T-helper 1 cell (primary cell): ENCODE data around the gene ASB9.
"Not testable (repeated sequence)": the region's sequence is repeated elsewhere in the genome, so short reads cannot be mapped to it uniquely, and the experiment has no call there.

Experiments used
- DNase-seq, 5 donors: peaks; one replicate each; pipeline ENCODE4 v3.0.0-alpha.2; 2012 to 2020
- total RNA-seq, 4 donors: gene quantifications; one replicate each; lab custom pipeline; 2026; lab: John Stamatoyannopoulos, UW

The ASB9 gene
- 0.24 to 0.54 (median 0.42) reads per million in 4 donors for total RNA-seq

DNA sequence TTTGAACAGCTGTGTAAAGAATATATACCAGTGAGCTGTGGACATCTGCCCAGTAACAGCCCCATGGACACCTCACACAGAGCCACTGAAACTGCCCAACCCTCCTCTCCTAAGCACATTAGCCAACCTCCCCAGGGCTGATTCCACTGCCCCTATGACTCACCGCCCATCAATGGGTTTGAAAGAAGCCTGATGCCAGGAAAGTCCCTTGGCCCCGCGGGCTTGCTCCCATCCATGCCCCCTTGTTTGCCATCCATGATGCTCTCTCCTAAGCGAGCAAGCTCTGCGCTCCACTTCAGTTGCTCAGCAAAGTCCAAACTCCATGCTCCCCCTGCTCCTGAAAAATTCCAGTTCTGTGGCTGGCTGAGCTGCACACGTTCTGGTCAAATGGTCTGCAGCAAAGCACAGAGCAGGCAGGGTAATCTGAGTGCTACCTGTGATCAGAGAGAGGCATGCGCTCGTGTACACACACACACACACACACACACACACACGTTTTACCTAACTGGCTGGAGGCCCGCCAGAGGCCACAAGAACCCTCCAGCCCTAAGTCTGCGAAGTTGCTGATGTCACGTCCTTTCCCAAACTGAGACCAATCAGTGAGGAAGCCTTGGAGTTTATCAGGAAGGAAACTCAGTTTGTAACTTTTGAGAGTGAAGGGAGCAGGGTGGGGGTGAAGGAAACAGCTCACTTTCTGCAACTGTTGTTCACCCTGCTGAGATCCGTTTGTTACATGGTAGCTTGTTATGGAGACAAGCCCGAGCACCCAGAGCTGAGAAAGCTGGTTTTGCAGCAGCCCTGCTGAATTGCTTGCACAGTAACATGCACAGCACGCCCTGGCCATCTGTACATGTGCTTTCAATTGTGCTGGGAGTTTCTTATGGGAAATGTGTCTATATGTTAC lies at the start of gene ASB9:
Gene ASB9 (minus strand): TSS at position 466 of the 904 bp plus-strand sequence. CDS start 209 bp downstream, at position 257.
- DNase-seq, result peak in 1 of 5 donors; percentile 26

GRCh38 chrX:15319075-15319474 lies 49.2 kb upstream of the ASB9 start:
- no peak for DNase-seq

DNA sequence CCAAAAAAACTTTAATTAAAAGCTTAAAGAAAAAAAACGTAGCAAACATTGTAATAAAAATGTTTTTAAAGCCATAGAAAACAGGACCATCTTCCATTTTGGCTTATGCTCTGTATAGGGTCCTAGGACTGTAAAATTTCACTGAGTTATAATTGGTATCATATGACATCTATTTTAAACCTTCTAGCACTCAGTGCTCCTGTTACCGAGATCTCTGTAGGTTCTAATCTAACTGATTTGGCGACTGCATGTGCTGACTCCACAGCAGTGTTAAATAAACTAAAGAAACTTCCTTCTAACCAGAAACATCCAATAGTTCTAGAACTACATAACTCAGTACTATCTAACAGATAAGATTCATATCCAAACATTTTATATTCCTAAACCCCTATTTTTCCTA lies 45.6 kb upstream of the ASB9 start, which contains the start of gene ASB11:
Gene ASB11 (minus strand): TSS at position 132 of the 400 bp plus-strand sequence. CDS start 35 bp downstream, at position 97.
- no peak for DNase-seq

GRCh38 chrX:15314472-15314871 lies 44.6 kb upstream of the ASB9 start:
- DNase-seq, result no peak

GRCh38 chrX:15311119-15311518 lies 41.2 kb upstream of the ASB9 start:
- DNase-seq, result no peak

GRCh38 chrX:15310117-15310516 lies 40.2 kb upstream of the ASB9 start:
- no peak for DNase-seq

- not testable (repeated sequence) for DNase-seq
Measured at GRCh38 chrX:15305899-15306298, 36.0 kb upstream of the ASB9 start.

DNA sequence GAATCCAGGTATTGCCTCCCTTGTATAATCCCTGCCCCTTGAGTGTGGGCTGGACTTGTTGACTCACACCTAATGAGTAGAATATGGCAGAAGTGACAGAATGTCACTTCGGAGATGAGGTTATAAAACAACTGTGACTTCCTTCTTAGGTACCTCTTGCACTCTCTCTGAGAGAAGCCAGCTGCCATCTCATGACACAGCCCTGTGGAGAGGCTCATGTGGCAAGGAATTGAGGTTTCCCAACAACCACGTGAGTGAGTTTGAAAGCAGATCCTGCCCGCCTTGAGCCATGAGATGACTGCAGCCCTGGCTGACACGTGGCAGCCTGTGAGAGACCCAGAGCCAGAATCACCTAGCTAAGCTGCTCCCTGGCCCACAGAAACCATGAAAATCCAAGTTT lies 32.0 kb upstream of the ASB9 start:
- DNase-seq, result peak in 1 of 5 donors; percentile 26

GRCh38 chrX:15299941-15300851 lies 30.3 kb upstream of the ASB9 start:
- no peak for DNase-seq

GRCh38 chrX:15298780-15299179 lies 28.9 kb upstream of the ASB9 start:
- no peak for DNase-seq

DNA sequence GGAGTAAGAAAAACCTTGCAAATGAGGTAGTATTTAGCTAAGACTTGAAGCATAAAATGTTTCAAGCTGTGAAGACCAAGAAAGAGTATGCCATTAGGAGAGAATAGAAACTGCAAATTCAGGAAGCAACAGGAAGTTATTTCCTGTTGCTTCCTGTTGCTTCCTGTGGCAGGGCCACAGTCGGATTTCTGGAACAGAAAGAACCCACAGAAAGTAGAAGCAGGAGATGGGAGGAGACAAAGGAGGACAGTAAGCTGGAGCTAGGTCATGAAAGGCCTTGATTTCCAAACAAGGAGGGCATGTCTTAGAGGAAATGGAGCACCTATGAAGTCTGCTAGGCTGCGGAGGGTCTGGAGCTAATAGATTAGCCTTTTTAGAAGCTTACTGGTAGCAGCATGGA lies 28.3 kb upstream of the ASB9 start:
- DNase-seq, result no peak

GRCh38 chrX:15293451-15293850 lies 23.6 kb upstream of the ASB9 start:
- DNase-seq, result no peak

- no peak for DNase-seq
Measured at GRCh38 chrX:15292861-15293260, 23.0 kb upstream of the ASB9 start.

GRCh38 chrX:15277604-15278003 lies 7.7 kb upstream of the ASB9 start:
- DNase-seq, result no peak

DNA sequence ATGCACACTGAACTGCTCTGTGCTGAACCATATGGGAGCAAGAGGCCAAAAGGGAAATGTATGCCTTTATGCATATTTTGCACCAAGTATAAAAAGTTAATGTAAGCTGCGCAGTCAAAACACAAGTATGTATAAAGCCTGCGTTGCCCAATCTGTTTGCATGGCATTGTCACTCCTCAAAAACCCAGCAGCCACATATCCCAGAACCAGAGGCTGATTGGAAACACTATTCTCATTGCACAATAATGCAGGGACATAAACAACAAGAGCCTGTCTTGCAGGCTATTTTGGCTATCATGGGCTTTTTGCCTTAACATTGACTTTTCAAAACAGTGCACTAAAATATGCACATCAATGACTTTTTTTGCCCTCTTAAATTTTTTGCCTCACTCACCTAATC lies 5.1 kb upstream of the ASB9 start:
- no peak for DNase-seq

DNA sequence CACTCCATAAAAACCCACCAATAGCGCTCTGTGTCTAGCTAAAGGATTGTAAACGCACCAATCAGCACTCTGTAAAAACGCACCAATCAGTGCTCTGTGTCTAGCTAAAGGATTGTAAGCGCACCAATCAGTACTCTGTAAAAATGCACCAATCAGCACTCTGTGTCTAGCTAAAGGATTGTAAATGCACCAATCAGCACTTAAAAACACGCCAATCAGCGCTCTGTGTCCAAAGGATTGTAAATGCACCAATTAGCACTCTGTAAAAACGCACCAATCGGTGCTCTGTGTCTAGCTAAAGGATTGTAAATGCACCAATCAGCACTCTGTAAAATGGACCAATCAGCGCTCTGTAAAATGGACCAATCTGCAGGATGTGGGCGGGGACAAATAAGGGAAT lies 3.4 kb upstream of the ASB9 start:
- DNase-seq, result not testable (repeated sequence)

- DNase-seq, result no peak
Measured at GRCh38 chrX:15271757-15272156, 1.9 kb upstream of the ASB9 start.

GRCh38 chrX:15269120-15269519 lies 763 bp downstream of the ASB9 start:
- DNase-seq, result no peak

GRCh38 chrX:15254852-15255251 lies 15.0 kb downstream of the ASB9 start:
- no peak for DNase-seq

DNA sequence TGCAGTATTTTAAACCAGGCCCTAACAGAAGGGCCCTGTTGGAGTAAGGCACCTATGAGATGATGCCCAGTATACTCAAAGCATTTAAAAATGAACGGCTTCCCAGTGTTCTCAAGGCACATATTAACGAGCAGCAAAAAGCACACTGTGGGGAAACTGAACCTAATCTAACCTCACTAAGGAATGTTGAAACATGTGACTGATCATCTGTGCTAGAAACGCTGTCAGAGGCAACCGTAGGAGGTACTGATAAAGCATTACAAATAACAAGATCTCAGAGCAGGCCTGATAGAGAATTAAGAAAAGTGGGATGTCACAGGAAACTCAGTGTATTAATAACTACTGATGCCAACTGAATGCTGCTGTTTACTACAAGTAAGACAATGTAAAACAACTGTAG lies 24.0 kb downstream of the ASB9 start:
- DNase-seq, result no peak

- DNase-seq, result no peak
Measured at GRCh38 chrX:15244421-15244820, 25.5 kb downstream of the ASB9 start.

GRCh38 chrX:15242899-15243555 lies 26.9 kb downstream of the ASB9 start:
- DNase-seq, result peak in 4 of 5 donors; percentile 8 to 47 (median 18)

DNA sequence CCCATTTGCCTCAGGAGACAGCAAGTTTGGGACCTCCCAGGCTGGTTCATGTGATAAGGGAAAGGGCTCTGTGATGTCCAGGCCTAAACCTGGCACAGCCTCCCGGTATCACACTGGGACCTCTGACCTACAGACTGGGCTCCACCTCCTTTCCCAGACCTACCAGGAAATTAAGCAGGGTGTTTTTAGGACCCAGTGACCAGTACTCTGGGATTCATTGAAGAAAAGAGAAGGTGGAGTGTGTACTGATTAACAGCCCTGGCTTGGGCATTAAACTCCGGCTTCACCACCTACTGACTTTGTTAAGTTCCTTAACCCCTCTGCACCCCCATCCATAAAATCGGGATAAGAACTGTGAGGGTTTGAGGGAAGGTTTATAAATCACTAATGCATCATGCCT lies 28.6 kb downstream of the ASB9 start:
- no peak for DNase-seq
